Measurements from ENCODE around the gene LATS2.

GRCh38 chr13:21048901-21049698 lies 12.3 kb downstream of the LATS2 start:
- TF ChIP-seq CTCF (IDR thresholded peaks at IDR 0.05) (no peak), POLR2A (IDR thresholded peaks at IDR 0.05) (no peak)
